Measurements from ENCODE around the gene ZG16. TPM values are rescaled to one million over a fixed set of nuclear protein-coding genes. Genes with fewer than 3 reads are reported as not detected.
"Not testable (repeated sequence)": the region's sequence is repeated elsewhere in the genome, so short reads cannot be mapped to it uniquely, and the experiment has no call there.

ZG16 gene
- not detected in 2 replicates for total RNA-seq (2014; rRNA removed; shearing (Covaris generic))

- no peak for DNase-seq (ENCODE audit: low read depth)
These were observed at the start of gene ZG16 for GRCh38 chr16:29777576-29778350. ZG16 (plus strand) TSS chr16:29778256; CDS start chr16:29779267, 1,011 bp downstream.

- peak; percentile 66 for DNase-seq (ENCODE audit: low read depth)
These were observed 48.9 kb upstream of the ZG16 start for GRCh38 chr16:29729116-29729521.

DNA sequence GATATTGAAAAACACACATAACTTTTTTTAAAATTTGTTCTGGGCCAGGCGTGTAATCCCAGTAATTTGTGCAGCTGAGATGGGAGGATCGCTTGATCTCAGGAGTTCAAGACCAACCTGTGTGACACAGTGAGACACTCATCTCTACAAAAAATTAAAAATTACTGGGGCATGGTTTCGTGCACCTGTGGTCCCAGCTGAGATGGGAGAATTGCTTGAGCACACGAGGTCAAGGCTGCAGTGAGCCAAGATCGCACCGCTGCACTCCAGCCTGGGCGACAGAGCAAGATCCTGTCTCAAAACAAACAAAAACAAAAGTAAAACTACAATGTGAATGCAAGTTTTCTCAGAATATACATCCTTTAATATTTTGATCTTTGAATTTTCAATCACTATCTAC, 47.4 kb upstream of the ZG16 start:
- DNase-seq (ENCODE audit: low read depth), result no peak

DNA sequence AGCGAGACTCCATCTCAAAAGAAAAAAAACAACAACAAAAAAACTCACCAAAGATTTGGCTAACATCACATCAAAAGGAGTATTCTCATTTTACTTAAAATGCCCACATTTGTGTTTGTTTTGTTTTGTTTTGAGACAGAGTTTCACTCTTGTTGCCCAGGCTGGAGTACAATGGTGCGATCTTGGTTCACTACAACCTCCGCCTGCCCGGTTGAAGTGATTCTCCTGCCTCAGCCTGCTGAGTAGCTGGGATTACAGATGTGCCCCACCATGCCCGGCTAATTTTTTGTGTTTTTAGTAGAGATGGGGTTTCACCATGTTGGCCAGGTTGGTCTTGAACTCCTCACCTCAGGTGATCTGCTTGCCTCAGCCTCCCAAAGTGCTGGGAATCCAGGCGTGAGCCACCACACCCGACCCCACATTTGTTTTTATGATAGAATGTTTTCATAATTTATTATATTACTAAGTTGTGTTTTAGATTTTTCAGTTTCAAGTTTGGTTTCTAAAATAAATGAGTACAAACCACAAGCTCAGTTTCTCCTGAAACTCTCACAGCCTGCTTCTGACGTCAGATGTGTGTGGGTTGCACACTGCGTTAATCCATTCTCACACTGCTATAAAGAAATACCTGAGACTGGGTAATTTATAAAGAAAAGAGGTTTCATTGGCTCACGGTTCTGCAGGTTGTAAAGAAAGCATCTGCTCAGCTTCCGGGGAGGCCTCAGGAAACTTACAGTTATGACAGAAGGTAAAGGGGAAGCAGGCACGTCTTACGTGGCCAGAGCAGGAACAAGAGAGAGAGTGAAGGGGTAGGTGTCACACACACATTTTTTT, 46.1 kb upstream of the ZG16 start:
- DNase-seq (ENCODE audit: low read depth), result not testable (repeated sequence)

DNA sequence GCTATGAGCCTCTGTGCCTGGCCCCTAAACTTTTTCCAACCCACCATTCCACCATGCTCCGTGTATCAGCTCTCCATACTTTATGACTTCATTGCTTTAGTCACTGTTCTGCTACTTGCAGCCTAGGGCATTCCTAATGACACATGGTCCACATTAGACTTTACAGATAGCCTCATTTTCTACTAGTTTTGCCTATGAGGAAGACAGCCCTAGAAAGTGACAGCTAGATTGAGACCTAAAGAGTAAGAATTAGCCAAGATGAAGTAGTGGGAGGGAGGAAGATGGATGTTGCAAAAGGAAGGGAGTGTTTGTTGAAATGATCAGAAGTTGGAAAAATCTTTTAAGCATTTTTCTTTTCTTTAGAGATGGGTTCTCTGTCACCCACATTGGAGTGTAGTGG, 43.3 kb upstream of the ZG16 start:
- no peak for DNase-seq (ENCODE audit: low read depth)

DNA sequence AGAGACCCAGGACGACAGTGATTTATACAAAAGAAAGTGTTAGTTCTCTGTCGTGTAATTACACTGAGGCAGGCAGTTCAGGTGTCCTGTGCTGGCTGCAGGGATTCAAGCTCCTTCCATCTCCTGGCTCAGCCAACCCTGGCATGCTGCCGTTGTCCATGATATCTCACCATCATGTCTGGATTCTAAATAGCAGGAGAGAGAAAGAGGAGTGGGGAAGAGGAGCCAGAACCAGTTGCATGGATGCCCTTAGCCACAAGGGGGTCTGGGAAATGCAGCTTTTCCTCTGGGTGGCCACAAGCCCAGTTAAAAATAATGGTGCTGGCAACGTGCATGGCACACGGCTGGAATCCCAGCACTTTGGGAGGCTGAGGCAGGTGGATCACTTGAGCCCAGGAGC, 41.9 kb upstream of the ZG16 start:
- no peak for DNase-seq (ENCODE audit: low read depth)

DNA sequence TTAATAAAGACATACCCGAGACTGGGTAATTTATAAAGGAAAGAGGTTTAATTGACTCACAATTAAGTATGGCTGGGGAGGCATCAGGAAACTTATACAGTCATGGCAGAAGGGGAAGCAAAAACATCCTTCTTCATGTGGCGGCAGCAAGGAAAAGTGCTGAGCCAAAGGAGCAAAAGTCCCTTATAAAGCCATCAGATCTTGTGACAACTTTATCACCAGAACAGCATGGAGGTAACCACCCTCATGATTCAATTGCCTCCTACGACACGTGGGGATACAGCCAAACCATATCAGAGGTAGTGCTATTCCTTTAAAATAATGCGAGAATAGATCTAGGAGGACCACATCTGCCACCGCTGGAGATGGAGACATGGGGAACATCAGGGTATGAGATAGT, 41.3 kb upstream of the ZG16 start:
- DNase-seq (ENCODE audit: low read depth), result no peak

DNA sequence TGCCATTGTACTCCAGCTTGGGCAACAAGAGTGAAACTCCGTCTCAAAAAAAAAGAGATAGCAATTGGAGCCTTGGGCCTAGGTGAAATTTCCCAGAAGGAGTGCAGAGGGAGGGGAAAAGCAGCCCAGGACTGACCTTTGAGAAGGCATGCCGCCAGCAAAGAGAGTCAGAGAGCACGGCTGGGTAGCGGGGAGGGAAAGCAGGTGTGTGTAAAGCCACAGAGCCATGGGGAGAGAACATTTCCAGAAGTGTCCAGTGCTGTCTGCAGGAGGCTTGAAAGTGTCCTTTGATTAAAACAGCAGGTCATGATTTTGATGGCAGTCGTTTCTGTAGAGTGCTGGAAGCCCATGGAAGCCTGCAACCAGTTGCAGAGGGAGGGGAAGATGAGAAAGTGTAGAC, 40.3 kb upstream of the ZG16 start:
- no peak for DNase-seq (ENCODE audit: low read depth)

DNA sequence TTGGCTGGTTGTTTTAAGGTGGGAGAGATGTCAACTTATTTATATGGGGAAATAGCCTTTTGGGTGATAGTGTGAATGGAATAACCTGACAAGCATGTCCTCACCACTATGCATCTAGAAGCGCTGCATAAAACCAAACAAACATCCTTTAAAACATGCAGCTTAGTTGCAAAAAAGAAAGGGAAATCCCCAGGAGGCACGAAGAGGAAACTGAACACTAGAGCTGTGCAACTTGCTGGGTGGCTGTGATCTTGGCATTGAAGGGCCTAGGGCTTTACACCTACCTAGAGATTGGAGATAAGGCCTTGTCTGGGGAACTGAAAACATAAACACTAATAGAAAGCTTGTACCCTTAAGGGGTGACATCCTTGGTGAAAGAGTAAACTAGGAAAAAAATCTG, 39.5 kb upstream of the ZG16 start:
- DNase-seq (ENCODE audit: low read depth), result no peak

DNA sequence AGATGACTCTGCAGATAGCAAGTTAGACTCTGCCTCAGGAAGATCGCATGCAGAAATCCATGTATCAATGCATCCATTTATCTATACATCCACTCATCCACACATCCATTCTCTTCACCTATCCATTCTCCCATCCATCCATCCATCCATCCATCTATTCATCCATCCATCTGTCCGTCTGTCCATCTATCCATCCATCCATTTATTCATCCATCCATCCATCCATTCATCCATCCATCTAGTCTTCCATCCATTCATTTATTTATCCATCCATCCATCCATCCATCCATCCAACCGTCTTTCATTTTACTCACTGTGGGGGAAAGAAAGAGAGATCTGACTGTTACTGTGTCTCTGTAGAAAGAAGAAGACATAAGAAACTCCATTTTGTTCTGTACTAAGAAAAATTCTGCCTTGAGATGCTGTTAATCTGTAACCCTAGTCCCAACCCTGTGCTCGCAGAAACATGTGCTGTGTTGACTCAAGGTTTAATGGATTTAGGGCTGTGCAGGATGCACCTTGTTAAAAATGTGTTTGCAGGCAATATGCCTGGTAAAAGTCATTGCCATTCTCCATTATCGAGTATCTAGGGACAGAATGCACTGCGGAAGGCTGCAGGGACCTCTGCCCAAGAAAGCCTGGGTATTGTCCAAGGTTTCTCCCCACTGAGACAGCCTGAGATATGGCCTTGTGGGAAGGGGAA, 38.0 kb upstream of the ZG16 start:
- not testable (repeated sequence) for DNase-seq (ENCODE audit: low read depth)

DNA sequence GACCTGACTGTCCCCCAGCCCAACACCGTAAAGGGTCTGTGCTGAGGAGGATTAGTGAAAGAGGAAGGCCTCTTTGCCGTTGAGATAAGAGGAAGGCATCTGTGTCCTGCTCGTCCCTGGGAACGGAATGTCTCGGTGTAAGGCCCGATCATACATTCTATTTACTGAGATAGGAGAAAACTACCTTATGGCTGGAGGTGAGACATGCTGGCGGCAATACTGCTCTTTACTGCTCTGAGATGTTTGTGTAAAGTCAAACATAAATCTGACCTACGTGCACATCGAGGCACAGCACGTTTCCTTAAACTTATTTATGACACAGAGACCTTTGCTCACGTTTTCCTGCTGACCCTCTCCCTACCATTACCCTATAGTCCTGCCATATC, 37.4 kb upstream of the ZG16 start:
- not testable (repeated sequence) for DNase-seq (ENCODE audit: low read depth)

DNA sequence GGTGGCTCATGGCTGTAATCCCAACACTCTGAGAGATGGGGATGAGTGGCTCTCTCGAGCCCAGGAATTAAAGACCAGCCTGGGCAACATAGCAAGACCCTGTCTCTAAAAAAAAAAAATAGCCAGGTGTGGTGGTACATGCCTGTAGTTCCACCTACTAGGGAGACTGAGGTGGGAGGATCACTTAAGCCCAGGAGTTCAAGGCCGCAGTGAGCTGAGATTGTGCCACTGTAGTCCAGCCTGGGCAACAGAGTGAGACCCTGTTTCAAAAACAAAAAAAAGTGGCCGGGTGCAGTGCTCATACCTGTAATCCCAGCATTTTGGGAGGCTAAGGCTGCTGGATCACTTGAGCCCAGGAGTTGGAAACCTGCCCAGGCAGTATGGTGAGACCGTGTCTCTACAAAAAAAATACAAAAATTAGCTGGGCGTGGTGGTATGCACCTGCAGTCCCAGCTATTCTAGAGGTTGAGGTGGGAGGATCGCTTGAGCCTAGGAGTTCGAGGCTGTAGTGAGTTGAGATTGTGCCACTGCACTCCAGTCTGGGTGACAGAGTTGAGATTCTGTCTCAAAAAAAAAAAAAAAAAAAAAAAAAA, 35.3 kb upstream of the ZG16 start:
- DNase-seq (ENCODE audit: low read depth), result no peak

- DNase-seq (ENCODE audit: low read depth), result no peak
These were observed 34.6 kb upstream of the ZG16 start for GRCh38 chr16:29743475-29743826.

DNA sequence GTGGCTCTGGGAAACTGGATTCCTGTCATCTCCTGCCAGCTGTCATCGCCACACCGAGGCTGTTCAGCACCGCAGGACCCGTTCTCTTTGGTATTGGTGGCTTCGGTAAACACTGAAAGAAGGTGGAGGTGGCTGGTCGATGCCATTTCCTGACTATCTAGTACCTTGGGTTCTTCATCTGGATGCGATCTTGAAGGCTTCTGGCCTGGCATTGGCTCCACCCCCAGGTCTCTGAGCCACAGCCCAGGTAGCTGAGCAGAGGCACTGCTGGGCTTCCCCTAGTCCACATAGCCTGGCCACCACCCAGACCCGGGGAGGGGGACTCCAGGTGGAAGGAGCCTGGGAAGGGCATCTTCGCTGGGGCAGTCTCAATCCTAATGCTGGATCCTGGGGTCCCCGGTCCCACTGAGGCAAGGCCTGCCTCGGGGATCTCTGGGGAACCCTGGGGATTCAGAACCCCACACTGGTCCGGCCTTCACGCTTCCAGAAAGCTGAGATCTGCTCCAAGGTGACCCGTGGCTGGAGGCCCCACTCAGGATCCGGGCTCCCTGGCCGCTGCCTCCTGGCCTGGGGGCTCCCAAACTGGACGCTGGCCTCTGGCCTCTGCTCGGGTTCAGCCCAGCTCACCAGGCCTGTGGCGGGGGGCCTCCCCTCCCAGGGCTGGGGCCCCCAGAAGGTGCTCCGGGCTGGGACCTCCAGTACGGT, 34.1 kb upstream of the ZG16 start:
- DNase-seq (ENCODE audit: low read depth), result no peak

DNA sequence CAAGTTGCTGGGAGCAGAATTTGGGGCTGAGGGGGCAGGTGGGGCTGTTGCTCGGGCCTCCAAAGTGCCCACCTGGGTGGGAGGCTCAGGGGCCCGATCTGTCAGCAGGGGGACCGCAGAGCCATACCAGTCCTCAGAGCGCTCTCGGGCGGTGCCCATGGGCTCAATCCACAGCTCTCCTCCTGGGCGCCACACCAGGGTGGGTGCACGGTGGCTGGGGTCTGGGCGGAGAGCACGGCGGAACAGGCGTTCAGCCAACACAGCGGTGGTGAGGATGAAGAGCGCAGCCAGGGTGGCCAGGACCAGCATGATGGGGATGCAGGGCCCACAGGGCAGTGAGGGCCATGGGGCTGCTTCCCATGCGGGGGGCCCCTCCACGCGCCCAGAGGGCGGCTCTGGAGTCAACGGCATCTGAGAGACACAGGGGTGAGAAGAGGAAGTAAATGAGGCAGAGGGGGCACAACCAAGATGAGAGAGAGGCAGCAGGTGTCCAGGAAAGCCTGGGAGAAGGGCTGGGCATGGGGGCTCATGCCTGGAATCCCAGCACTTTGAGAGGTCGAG, 33.4 kb upstream of the ZG16 start:
- DNase-seq (ENCODE audit: low read depth), result no peak

DNA sequence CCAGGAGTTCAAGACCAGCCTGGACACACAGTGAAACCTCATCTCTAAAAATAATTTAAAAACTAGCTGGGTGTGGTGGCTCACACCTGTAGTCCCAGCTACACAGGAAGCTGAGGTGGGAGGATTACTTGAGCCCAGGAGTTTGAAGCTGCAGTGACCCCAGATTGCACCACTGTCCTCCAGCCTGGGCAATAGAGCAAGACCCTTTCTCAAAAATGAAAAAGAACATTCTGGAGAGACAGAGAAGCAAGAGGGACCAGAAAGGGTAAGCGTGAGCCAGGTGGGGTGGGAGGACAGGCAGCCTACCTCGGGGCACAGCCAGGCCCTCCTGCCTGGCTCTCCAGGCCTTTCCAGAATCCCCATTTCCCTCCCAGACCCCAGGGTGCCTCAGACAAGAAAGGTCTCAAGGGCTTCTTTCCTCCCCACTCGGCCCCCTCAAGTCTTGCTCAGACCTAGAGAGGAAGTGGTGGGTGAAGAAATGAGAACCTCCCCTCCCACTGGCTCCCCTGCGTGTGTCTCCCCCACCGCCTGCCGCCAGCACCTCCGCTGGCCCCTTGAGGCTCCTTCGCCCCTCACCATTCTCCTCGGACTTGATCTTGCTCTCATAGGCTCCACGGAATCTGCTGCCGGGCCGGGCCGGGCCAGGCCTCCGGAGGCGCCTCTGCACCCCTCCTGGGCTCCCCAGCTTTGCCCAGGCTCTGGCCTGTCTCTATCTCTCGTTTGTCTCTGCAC, 32.8 kb upstream of the ZG16 start:
- no peak for DNase-seq (ENCODE audit: low read depth)

DNA sequence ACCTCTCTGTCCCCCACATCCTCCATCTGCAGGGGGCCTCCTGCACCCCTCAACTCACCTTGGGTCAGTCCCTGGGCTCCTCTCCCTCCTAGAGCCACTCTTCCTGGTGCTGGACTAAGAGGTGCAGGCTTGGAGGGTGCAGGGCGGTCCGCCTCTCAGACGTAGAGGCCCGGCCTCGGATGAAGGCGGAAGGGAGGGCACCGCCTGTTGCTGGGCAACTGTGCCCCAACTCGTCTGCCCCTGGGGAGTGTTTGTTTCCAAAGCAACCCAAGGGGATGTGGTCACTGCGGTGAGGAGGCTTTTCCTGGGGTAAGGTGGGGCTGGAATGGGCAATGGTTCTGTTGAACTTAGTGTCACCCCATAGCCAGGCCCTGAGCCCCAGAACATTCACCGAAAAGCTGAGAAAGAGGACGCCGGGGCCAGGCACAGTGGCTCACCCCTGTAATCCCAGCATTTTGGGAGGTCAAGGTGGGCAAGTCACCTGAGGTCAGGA, 32.2 kb upstream of the ZG16 start, which contains the start of gene C16orf54:
TSS of gene C16orf54 (minus strand) at position 138 of the 493 bp plus-strand sequence. CDS start 1,039 bp downstream, outside the sequence.
- peak; percentile 80 for DNase-seq (ENCODE audit: low read depth)

GRCh38 chr16:29746518-29746917, 31.5 kb upstream of the ZG16 start:
- DNase-seq (ENCODE audit: low read depth), result not testable (repeated sequence)

GRCh38 chr16:29747947-29748759, 29.9 kb upstream of the ZG16 start:
- no peak for DNase-seq (ENCODE audit: low read depth)
